Gastroesophageal sphincter (tissue), 4 donors: ENCODE data around the gene GNG12. TPM values are rescaled to one million over a fixed set of nuclear protein-coding genes. Genes with fewer than 3 reads are reported as not detected.

ENCODE experiments used
- ATAC-seq: fragments of 150-250 bp; one replicate; pipeline ENCODE4 v1.9.1; 2016; ENCODE audit warnings: mild to moderate bottlenecking, moderate library complexity
- H3K27ac ChIP-seq, 4 donors: fragments of 200-600 bp; sonication (generic) in 3 of 4; 1 replicate in 3 of 4; 2 replicates in 1 of 4; pipeline ENCODE4 v1.5.1; 2016 to 2019
- H3K27me3 ChIP-seq: fragments of 200-600 bp; sonication (generic); one replicate; pipeline ENCODE4 v1.5.1; 2019
- H3K36me3 ChIP-seq, 2 donors: fragments of 200-600 bp; sonication (generic); one replicate each; pipeline ENCODE4 v1.5.1; 2019; ENCODE audit warnings: control low read depth in 1 of 2
- H3K4me1 ChIP-seq, 3 donors: fragments of 200-600 bp; sonication (generic); 1 replicate in 2 of 3; 2 replicates in 1 of 3; pipeline ENCODE4 v1.5.1; 2016 to 2019; ENCODE audit warnings: control low read depth in 2 of 3
- H3K4me3 ChIP-seq, 2 donors: fragments of 200-600 bp; sonication (generic); one replicate each; pipeline ENCODE4 v1.5.1; 2019; ENCODE audit warnings: mild to moderate bottlenecking in 1 of 2, moderate library complexity in 1 of 2
- H3K9me3 ChIP-seq, 3 donors: fragments of 200-600 bp; sonication (generic); one replicate each; pipeline ENCODE4 v1.5.1; 2017 to 2019; ENCODE audit warnings: control low read depth in 2 of 3
- EP300 ChIP-seq: sonication (generic); formaldehyde crosslinking; IDR thresholded peaks from one replicate; pipeline ENCODE4 v1.6.1; 2017; ENCODE audit warnings: antibody characterized with exemption, mild to moderate bottlenecking
- POLR2A ChIP-seq, 2 donors: fragments of 450-650 bp; IDR thresholded peaks; one replicate each; pipeline ENCODE4 v1.6.1; 2017; ENCODE audit warnings: antibody characterized with exemption in 2 of 2, mild to moderate bottlenecking in 2 of 2, moderate library complexity in 1 of 2
- POLR2AphosphoS5 ChIP-seq: sonication (generic); formaldehyde crosslinking; IDR thresholded peaks from one replicate; pipeline ENCODE4 v1.6.1; 2017; ENCODE audit warnings: antibody characterized with exemption
- WGBS, 2 donors: methylation state at CpG; one replicate each; pipeline ENCODE4 v1.1.5; 2018; ENCODE audit warnings: low coverage in 1 of 2; 5-methylcytosine and 5-hydroxymethylcytosine counted together
- total RNA-seq, 4 donors: library from RNA; depleted of rRNA; stranded (reverse); fragments of >200 nt; gene quantifications; one replicate each; pipeline ENCODE4 v1.1.0, GENCODE V29; 2016
- TF ChIP-seq, protein P1 (sequence below), 4 experiments: fragments of 200-600 bp in 2 of 4; fragments of 450-650 bp in 2 of 4; sonication (generic) in 1 of 4; IDR thresholded peaks; one replicate each; pipeline ENCODE4 v1.5.1; 2017 to 2019; ENCODE audit warnings: antibody characterized with exemption in 4 of 4, mild to moderate bottlenecking in 2 of 4, moderate library complexity in 2 of 4

The GNG12 gene
- total RNA-seq, 4 donors from 2014 or later = 135 to 175 (median 149) TPM

DNA sequence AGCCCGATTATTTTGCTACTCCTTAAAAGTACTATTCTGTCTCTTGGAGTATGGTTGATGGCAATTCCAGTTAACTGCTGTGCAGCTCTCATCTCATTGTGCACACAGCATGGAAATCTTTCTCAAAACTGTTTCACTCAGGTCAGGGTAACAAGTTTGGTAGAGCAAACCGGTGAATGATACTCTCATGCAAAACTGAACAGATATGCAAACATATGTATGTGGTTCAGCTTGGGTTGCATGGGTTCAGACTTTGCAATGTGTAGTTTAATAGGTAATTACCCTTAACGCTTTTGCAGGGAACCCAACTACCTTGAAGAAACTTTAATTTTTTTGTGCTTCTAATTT is 146.1 kb downstream of the GNG12 start:
- peaks cover 5 to 31% (median 6%) of the 10 kb centered on the region in 3 donors for H3K4me1 ChIP-seq
- peak overlapping the region; percentile 93 to 98 (median 96) for H3K27ac ChIP-seq
- 39 to 42% methylated on average over 3 of the region's 3 CpGs for WGBS, 2 donors
- ATAC-seq = no peak
- H3K36me3 ChIP-seq = peaks cover 0 to 20% of the 10 kb centered on the region in 2 donors
- TF ChIP-seq POLR2AphosphoS5 = no peak
- TF ChIP-seq EP300 = no peak
- TF ChIP-seq POLR2A (IDR thresholded peaks at IDR 0.05) = no peak
- TF ChIP-seq, protein P1, sequence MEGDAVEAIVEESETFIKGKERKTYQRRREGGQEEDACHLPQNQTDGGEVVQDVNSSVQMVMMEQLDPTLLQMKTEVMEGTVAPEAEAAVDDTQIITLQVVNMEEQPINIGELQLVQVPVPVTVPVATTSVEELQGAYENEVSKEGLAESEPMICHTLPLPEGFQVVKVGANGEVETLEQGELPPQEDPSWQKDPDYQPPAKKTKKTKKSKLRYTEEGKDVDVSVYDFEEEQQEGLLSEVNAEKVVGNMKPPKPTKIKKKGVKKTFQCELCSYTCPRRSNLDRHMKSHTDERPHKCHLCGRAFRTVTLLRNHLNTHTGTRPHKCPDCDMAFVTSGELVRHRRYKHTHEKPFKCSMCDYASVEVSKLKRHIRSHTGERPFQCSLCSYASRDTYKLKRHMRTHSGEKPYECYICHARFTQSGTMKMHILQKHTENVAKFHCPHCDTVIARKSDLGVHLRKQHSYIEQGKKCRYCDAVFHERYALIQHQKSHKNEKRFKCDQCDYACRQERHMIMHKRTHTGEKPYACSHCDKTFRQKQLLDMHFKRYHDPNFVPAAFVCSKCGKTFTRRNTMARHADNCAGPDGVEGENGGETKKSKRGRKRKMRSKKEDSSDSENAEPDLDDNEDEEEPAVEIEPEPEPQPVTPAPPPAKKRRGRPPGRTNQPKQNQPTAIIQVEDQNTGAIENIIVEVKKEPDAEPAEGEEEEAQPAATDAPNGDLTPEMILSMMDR (IDR thresholded peaks at IDR 0.05) = no peak
- peak overlapping the region; percentile 69 to 80 for H3K4me3 ChIP-seq
- H3K27me3 ChIP-seq = no peaks in the 10 kb centered on the region
- no peaks in the 10 kb centered on the region for H3K9me3 ChIP-seq

DNA sequence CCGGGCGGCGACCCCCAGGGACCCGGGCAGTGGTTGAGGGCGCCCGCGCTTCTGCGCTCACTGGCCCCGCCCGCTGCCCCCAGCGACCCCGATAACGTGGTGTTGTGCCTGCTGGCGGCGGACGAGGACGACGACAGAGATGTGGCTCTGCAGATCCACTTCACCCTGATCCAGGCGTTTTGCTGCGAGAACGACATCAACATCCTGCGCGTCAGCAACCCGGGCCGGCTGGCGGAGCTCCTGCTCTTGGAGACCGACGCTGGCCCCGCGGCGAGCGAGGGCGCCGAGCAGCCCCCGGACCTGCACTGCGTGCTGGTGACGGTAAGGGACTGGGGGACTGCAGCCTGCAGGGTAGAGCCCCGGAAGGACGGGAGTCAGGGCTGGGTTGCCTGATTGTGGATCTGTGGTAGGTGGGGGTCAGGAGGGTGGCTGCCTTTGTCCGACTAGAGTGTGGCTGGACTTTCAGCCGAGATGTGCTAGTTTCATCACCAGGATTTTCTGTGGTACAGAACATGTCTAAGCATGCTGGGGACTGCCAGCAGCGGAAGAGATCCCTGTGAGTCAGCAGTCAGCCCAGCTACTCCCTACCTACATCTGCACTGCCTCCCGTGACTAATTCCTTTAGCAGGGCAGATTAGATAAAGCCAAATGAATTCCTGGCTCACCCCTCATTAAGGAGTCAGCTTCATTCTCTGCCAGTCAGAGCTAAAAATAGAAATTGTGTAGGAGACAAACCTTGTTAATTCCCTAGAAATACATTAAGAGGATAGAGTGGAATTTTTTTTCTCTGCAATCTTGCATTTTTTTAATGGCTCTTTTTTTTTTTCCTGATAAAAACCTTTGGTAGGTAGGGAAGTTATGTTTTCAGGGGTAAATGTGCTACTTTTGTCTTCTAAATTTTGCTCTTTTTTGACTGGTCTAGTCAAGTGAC is 146.7 kb downstream of the GNG12 start:
- ATAC-seq = peak; percentile 67
- Histone ChIP-seq H3K36me3 (peaks cover 0 to 20% of the 10 kb centered on the region in 2 donors), H3K4me1 (peaks cover 5 to 31% (median 6%) of the 10 kb centered on the region in 3 donors), H3K27ac (peak overlapping the region; percentile 93 to 98 (median 96)), H3K4me3 (peak overlapping the region; percentile 69 to 80), H3K9me3 (no peaks in the 10 kb centered on the region), H3K27me3 (no peaks in the 10 kb centered on the region)
- 0% methylated on average over 1 to 3 of the region's 43 CpGs for WGBS, 2 donors
- TF ChIP-seq POLR2A (IDR thresholded peaks at IDR 0.05) (peak; percentile 34 to 58), EP300 (no peak), POLR2AphosphoS5 (peak; percentile 97)
- TF ChIP-seq, protein P1 (IDR thresholded peaks at IDR 0.05) = peak in 1 of 4 experiments; percentile 19

DNA sequence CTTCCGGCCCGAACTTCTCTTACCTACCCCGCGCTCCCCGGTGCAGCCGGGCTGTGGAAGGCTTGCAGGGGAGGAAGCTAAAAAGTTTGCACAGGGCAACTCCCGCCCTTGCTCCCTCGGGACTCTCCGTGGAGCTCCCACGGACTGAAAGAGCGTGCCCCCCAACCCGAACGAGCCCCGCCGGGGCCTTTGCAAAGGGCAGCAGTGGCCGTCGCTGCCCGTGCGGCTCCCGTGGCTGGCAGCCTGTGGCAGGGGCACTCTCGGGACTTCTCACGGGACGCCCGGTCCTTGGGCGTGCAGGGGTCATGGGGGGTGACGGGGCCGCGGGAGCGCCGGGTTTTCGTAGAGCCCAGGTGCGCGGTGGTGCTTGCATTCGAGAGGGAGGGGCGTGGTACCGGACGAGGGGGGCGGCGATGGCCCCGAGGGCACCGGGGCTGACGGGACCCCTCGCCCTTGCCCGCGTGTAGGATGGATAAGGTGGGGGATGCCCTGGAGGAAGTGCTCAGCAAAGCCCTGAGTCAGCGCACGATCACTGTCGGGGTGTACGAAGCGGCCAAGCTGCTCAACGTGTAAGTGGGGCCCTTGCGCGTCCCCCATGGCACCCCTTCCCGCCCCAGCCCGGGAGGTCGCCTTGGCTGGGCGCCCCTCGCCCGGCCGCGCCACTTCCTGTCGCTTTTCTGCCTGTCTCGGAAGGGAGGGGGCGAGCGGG is 147.6 kb downstream of the GNG12 start:
- ATAC-seq = peak; percentile 2
- Histone ChIP-seq H3K4me3 (peak overlapping the region; percentile 69 to 80), H3K27ac (peak overlapping the region; percentile 93 to 98 (median 96)), H3K36me3 (peaks cover 0 to 20% of the 10 kb centered on the region in 2 donors), H3K9me3 (no peaks in the 10 kb centered on the region), H3K4me1 (peaks cover 5 to 31% (median 6%) of the 10 kb centered on the region in 3 donors), H3K27me3 (no peaks in the 10 kb centered on the region)
- WGBS, 2 donors = no CpG with 5 or more reads among the region's 65 CpGs
- TF ChIP-seq, protein P1 (IDR thresholded peaks at IDR 0.05) = peak in 1 of 4 experiments; percentile 6
- TF ChIP-seq POLR2AphosphoS5 = no peak

DNA sequence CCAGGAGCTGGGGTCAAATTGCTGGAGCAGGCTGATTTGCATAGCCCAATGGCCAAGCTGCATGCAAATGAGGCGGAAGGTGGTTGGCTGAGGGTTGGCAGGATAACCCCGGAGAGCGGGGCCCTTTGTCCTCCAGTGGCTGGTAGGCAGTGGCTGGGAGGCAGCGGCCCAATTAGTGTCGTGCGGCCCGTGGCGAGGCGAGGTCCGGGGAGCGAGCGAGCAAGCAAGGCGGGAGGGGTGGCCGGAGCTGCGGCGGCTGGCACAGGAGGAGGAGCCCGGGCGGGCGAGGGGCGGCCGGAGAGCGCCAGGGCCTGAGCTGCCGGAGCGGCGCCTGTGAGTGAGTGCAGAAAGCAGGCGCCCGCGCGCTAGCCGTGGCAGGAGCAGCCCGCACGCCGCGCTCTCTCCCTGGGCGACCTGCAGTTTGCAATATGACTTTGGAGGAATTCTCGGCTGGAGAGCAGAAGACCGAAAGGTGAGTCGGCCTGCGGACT is 148.2 kb downstream of the GNG12 start, which contains the start of gene GADD45A:
Gene GADD45A (plus strand): TSS at position 135 of the 491 bp plus-strand sequence. CDS start 294 bp downstream, at position 429.
- no peaks in the 10 kb centered on the region for H3K9me3 ChIP-seq
- TF ChIP-seq EP300 (no peak), POLR2AphosphoS5 (peak; percentile 100), POLR2A (IDR thresholded peaks at IDR 0.05) (peak; percentile 96 to 98)
- TF ChIP-seq, protein P1 (IDR thresholded peaks at IDR 0.05) = peak in 1 of 4 experiments; percentile 4
- H3K36me3 ChIP-seq = peaks cover 0 to 20% of the 10 kb centered on the region in 2 donors
- peaks cover 5 to 31% (median 6%) of the 10 kb centered on the region in 3 donors for H3K4me1 ChIP-seq
- WGBS, 2 donors = no CpG with 5 or more reads among the region's 39 CpGs
- H3K27ac ChIP-seq = peak within 1 kb of the TSS; percentile 93 to 98 (median 96)
- ATAC-seq = peak; percentile 96
- no peaks in the 10 kb centered on the region for H3K27me3 ChIP-seq
- peak within 1 kb of the TSS; percentile 69 to 80 for H3K4me3 ChIP-seq
